OCI-LY7 (cell line): ENCODE results near the gene AMOTL2. TPM values are rescaled to one million over a fixed set of nuclear protein-coding genes. Genes with fewer than 3 reads are reported as not detected.

ENCODE experiments used
- BruUV-seq: library from RNA; stranded (reverse); fragments of 400-500 nt; replicated peaks from 2 replicates; lab custom pipeline; 2021; lab: Mats Ljungman, UMichigan
- CTCF ChIA-PET: fragments of 300-600 bp; sonication (Branson Sonifier 250); formaldehyde crosslinking; loops from one replicate; lab custom pipeline; 2022; ENCODE audit warnings: antibody characterized with exemption; ENCODE audit not compliant: unreplicated experiment; lab: Charles Lee
- POLR2A ChIA-PET: fragments of 300-600 bp; sonication (Branson Sonifier 250); formaldehyde crosslinking; loops from one replicate; lab custom pipeline; 2022; ENCODE audit warnings: antibody characterized with exemption; lab: Charles Lee
- DNase-seq: peaks from one replicate; pipeline ENCODE4 v3.0.0-alpha.2; 2015; ENCODE audit warnings: low spot score
- H2AFZ ChIP-seq: fragments of 200-600 bp; sonication (generic), shearing (Covaris generic); 2 replicates; pipeline ENCODE4 v1.6.1; 2014; ENCODE audit warnings: mild to moderate bottlenecking, antibody characterized with exemption, low read length, moderate library complexity
- H3K27ac ChIP-seq: fragments of 200-600 bp; sonication (generic); 2 replicates; pipeline ENCODE4 v1.5.1; 2014; ENCODE audit warnings: mixed run types, low read depth, mild to moderate bottlenecking, moderate library complexity, low read length, inconsistent platforms; ENCODE audit not compliant: poor library complexity, severe bottlenecking
- H3K36me3 ChIP-seq: fragments of 200-600 bp; sonication (generic); 2 replicates; pipeline ENCODE4 v1.6.1; 2014; ENCODE audit warnings: mild to moderate bottlenecking, antibody characterized with exemption, low read length, moderate library complexity, mixed read lengths; ENCODE audit not compliant: insufficient read depth
- H3K4me1 ChIP-seq: fragments of 200-600 bp; sonication (generic); 2 replicates; pipeline ENCODE4 v1.5.1; 2014; ENCODE audit warnings: mild to moderate bottlenecking, low read length; ENCODE audit not compliant: insufficient read depth, poor library complexity, severe bottlenecking
- H3K4me2 ChIP-seq: fragments of 200-600 bp; sonication (generic); 2 replicates; pipeline ENCODE4 v1.6.1; 2014; ENCODE audit warnings: mild to moderate bottlenecking, low read length
- H3K4me3 ChIP-seq: fragments of 200-600 bp; sonication (generic); 2 replicates; pipeline ENCODE4 v1.5.1; 2014; ENCODE audit warnings: mild to moderate bottlenecking, low read depth, low read length; ENCODE audit not compliant: poor library complexity, severe bottlenecking
- H3K79me2 ChIP-seq: fragments of 200-600 bp; sonication (generic); 2 replicates; pipeline ENCODE4 v1.6.1; 2016; ENCODE audit warnings: low read depth, mild to moderate bottlenecking, low read length, moderate library complexity, mixed read lengths; ENCODE audit not compliant: insufficient read depth
- H3K9me2 ChIP-seq: fragments of 200-600 bp; sonication (generic); 2 replicates; pipeline ENCODE4 v1.6.1; 2016; ENCODE audit warnings: mild to moderate bottlenecking, low read length, mixed read lengths; ENCODE audit not compliant: insufficient read depth
- H3K9me3 ChIP-seq: fragments of 200-600 bp; sonication (generic); 2 replicates; pipeline ENCODE4 v1.6.1; 2014; ENCODE audit warnings: mild to moderate bottlenecking, mixed run types, low read length, mixed read lengths
- H4K20me1 ChIP-seq: fragments of 200-600 bp; sonication (generic); 2 replicates; pipeline ENCODE4 v1.6.1; 2014; ENCODE audit warnings: mild to moderate bottlenecking, antibody characterized with exemption, low read length, moderate library complexity, mixed read lengths; ENCODE audit not compliant: insufficient read depth
- EZH2phosphoT487 ChIP-seq: fragments of 200-600 bp; sonication (generic); IDR thresholded peaks from 2 replicates; pipeline ENCODE4 v1.6.1; 2018; ENCODE audit warnings: low read depth, borderline replicate concordance, mild to moderate bottlenecking, mixed run types, antibody characterized with exemption, low read length, moderate library complexity, mixed read lengths
- intact Hi-C: fragments of 100-400 bp; cut with micrococcal nuclease; formaldehyde crosslinking; loops from one replicate; pipeline ENCODE4 v1.10.0; 2022; ENCODE audit not compliant: unreplicated experiment
- total RNA-seq, 2 experiments: library from RNA; depleted of rRNA in 1 of 2; stranded (reverse); fragments of >200 nt in 1 of 2; shearing (Covaris generic) in 1 of 2; gene quantifications; 2 replicates each; pipeline ENCODE4 v1.2.3, GENCODE V29; 2014 to 2022
- TF ChIP-seq, protein P1 (sequence below): fragments of 200-600 bp; sonication (generic); conservative IDR thresholded peaks from 2 replicates; pipeline ENCODE4 v1.5.1; 2014; ENCODE audit warnings: mild to moderate bottlenecking, antibody characterized with exemption, low read length, moderate library complexity, mixed read lengths

AMOTL2 gene
- total RNA-seq, 2 experiments from 2014 or later = not detected

DNA sequence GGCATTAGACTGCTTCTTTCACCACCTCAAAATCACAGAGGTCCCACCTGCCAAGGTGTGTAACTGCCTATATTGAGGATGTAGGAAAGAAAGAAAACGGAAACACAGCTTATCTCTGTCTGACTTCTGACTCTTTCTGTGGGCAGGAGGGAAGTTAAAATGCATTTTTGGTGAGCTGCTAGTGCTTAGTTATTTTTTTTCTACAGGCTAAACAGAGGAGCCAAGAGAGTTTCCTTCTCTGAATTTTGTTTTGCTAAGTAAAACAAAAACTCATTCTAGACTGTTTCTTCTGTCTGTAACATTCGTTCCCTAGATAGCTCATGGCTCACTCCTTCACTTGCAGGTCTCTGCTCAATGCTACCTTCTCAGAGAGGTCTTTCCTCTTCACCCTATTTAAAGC, 18.8 kb upstream of the AMOTL2 start:
- TF ChIP-seq EZH2phosphoT487 = no peak
- TF ChIP-seq, protein P1, sequence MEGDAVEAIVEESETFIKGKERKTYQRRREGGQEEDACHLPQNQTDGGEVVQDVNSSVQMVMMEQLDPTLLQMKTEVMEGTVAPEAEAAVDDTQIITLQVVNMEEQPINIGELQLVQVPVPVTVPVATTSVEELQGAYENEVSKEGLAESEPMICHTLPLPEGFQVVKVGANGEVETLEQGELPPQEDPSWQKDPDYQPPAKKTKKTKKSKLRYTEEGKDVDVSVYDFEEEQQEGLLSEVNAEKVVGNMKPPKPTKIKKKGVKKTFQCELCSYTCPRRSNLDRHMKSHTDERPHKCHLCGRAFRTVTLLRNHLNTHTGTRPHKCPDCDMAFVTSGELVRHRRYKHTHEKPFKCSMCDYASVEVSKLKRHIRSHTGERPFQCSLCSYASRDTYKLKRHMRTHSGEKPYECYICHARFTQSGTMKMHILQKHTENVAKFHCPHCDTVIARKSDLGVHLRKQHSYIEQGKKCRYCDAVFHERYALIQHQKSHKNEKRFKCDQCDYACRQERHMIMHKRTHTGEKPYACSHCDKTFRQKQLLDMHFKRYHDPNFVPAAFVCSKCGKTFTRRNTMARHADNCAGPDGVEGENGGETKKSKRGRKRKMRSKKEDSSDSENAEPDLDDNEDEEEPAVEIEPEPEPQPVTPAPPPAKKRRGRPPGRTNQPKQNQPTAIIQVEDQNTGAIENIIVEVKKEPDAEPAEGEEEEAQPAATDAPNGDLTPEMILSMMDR = no peak
- H3K36me3 ChIP-seq = no peaks in the 10 kb centered on the region
- no peak overlapping the region for H3K27ac ChIP-seq
- no peak overlapping the region for H3K4me3 ChIP-seq
- BruUV-seq = no TSS peak
- no peaks in the 10 kb centered on the region for H3K4me1 ChIP-seq
- H3K79me2 ChIP-seq = no peaks in the 10 kb centered on the region
- CTCF ChIA-PET = no interaction called here
- DNase-seq = no peak
- H3K4me2 ChIP-seq = no peak overlapping the region
- H3K9me2 ChIP-seq = no peaks in the 10 kb centered on the region
- POLR2A ChIA-PET = interaction anchor here (1.0 kb wide), 1 partner anchor 12 kb away, joined by 3 read pairs; no protein-coding TSS in a partner anchor
- no peak overlapping the region for H2AFZ ChIP-seq
- no peaks in the 10 kb centered on the region for H4K20me1 ChIP-seq
- intact Hi-C loops = no loop called here
- no peaks in the 10 kb centered on the region for H3K9me3 ChIP-seq

DNA sequence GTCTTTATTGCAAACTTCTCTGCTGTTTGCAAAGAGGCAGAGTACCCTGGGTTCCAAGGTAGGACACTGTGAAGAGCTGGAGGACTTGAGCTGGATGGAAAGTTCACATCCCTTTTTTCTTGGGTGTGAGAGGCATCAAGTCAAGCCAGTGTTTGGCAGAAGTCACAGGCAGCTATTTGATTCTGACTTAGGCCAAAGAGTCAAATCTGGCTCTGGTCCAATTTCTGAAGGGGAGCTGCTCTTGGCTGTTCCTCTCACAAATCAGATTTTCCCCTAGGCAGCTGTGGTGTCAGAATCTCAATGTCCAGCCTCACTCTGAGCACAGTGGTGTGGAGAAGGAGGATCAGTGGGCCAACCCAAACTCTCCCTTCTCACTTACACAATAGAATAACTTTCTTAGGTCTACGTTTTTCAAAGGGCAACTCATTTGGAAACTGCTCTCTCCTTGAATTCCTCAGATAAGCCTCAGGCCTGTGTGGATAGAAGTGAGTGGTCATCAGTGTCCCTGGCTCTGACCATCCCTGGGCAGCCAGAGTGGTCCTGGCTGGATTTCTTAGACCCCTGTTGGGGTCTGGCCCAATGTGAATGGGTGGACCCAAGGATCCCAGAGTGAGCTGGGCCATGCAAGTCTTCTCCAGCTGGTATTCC, 18.2 kb upstream of the AMOTL2 start:
- Histone ChIP-seq H3K9me2 (no peaks in the 10 kb centered on the region), H3K4me2 (no peak overlapping the region), H3K4me1 (no peaks in the 10 kb centered on the region), H3K27ac (no peak overlapping the region), H3K4me3 (no peak overlapping the region), H3K79me2 (no peaks in the 10 kb centered on the region), H3K36me3 (no peaks in the 10 kb centered on the region), H3K9me3 (no peaks in the 10 kb centered on the region), H4K20me1 (no peaks in the 10 kb centered on the region), H2AFZ (no peak overlapping the region)
- TF ChIP-seq EZH2phosphoT487 = no peak
- TF ChIP-seq, protein P1 = no peak
- DNase-seq = no peak
- intact Hi-C loops = no loop called here
- BruUV-seq = no TSS peak
- ChIA-PET POLR2A (interaction anchor here (1.0 kb wide), 1 partner anchor 13 kb away, joined by 3 read pairs; no protein-coding TSS in a partner anchor), CTCF (no interaction called here)

DNA sequence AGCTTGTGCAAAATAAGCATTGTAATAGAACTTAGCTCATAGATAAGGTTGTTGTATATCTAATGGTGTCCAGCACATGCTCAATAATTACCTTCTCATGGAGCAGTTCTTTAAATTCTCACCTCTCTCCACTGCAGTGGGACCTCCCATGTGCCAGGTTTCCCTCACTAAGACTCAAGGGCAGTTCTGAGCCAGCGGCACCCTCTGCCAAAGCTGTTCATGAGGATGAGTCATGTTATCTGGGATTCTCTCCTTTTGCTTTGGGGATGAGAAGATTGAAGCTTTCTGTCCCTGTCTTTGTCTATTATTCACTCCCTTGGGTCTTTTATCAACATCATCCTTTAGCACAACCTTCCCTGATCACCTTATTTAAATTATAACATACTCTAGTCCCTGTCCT, 15.6 kb upstream of the AMOTL2 start:
- H3K79me2 ChIP-seq = no peaks in the 10 kb centered on the region
- no peak overlapping the region for H3K27ac ChIP-seq
- ChIA-PET CTCF (no interaction called here), POLR2A (interaction anchor here (0.6 kb wide), 1 partner anchor 89 kb away, joined by 3 read pairs; no protein-coding TSS in a partner anchor)
- H3K4me1 ChIP-seq = no peaks in the 10 kb centered on the region
- H3K4me3 ChIP-seq = no peak overlapping the region
- H3K36me3 ChIP-seq = no peaks in the 10 kb centered on the region
- intact Hi-C loops = no loop called here
- TF ChIP-seq, protein P1 = no peak
- no peak for TF ChIP-seq EZH2phosphoT487
- no peak overlapping the region for H2AFZ ChIP-seq
- no peak for DNase-seq
- H3K4me2 ChIP-seq = no peak overlapping the region
- BruUV-seq = no TSS peak
- H4K20me1 ChIP-seq = no peaks in the 10 kb centered on the region
- no peaks in the 10 kb centered on the region for H3K9me3 ChIP-seq
- H3K9me2 ChIP-seq = no peaks in the 10 kb centered on the region
